ENCODE results near the gene CBARP. TPM values are rescaled to one million over a fixed set of nuclear protein-coding genes. Genes with fewer than 3 reads are reported as not detected.
A peak's percentile ranks its signal among the peaks of the same experiment; 100 is the strongest.

CBARP gene
- total and polyA plus RNA-seq, 9 of the 15 experiments (the other 6 are each of a cell fraction or from before 2014, with no cell fraction given) = 0.03 to 8.9 (median 1.2) TPM; not detected in 1

GRCh38 chr19:1263188-1263587, 25.4 kb upstream of the CBARP start:
- Histone ChIP-seq H3K4me2 (ENCODE audit: insufficient read depth, low read length) (no peak overlapping the region), H3K9me3 (replicated peaks; ENCODE audit: control insufficient read depth, insufficient read depth, low read depth, low read length) (no peaks in the 10 kb centered on the region), H3K27ac (ENCODE audit: extremely low read depth, low read depth, low read length) (peak overlapping the region; percentile 37; the same call in 2 of the 3 replicates), H3K9me1 (ENCODE audit: control insufficient read depth, insufficient read depth, low read length) (no peaks in the 10 kb centered on the region), H3K4me1 (replicated peaks in 1 of 2; ENCODE audit: control insufficient read depth in 2 of 2, insufficient read depth in 2 of 2, low read length in 2 of 2) (peaks cover 67 to 95% of the 10 kb centered on the region in 2 experiments), H3K27me3 (ENCODE audit: control insufficient read depth in 2 of 2, insufficient read depth in 2 of 2, low read length in 2 of 2) (no peaks in the 10 kb centered on the region), H3K36me3 (ENCODE audit: control insufficient read depth, insufficient read depth, low read length) (peaks cover 5% of the 10 kb centered on the region; the same call in 2 of the 3 replicates), H3K79me2 (ENCODE audit: control insufficient read depth, insufficient read depth, low read length) (peaks cover 16% of the 10 kb centered on the region), H2AFZ (ENCODE audit: low read depth, low read length) (no peak overlapping the region), H3K4me3 (no peak overlapping the region), H3K9ac (ENCODE audit: insufficient read depth in 1 of 2, low read depth in 2 of 2, low read length in 2 of 2) (peak overlapping the region in 1 of 2 experiments; percentile 92; a peak in 2 of 4 replicates), H4K20me1 (replicated peaks; ENCODE audit: control insufficient read depth, insufficient read depth, low read length) (0 out of 2 replicates have a peak, but pooled peaks cover 3% of the 10 kb centered on the region)
- intact Hi-C loops (cut with micrococcal nuclease) (no loop called here), in situ Hi-C loops (cut with MboI) (no loop called here)
- no peak for ATAC-seq
- DNase-seq (ENCODE audit: extremely low read depth in 1 of 4, low spot score in 3 of 4) = no peak
- CTCF ChIA-PET (ENCODE audit: low intra/inter-chr PET ratio) = no interaction called here
- no peak for TF ChIP-seq NFIX (CRISPR knock-in tag; IDR thresholded peaks at IDR 0.05; ENCODE audit: low read depth)
- TF ChIP-seq EGR1 (conservative IDR thresholded peaks at IDR 0.05) = 0 out of 2 replicates have a peak, but pooled peaks have one; percentile 29
- POLR2A ChIA-PET = interaction anchor here (2.6 kb wide), 1 partner anchor 10 kb away, joined by 14 read pairs; no protein-coding TSS in a partner anchor
- no peak for FAIRE-seq
- 60% methylated on average over 5 of the region's 5 CpGs for WGBS (ENCODE audit: insufficient coverage, low coverage, missing lambda C conversion rate)
- BruUV-seq (replicated peaks) = no TSS peak

GRCh38 chr19:1262623-1263123, 24.9 kb upstream of the CBARP start:
- Histone ChIP-seq H3K4me1 (replicated peaks in 1 of 2; ENCODE audit: control insufficient read depth in 2 of 2, insufficient read depth in 2 of 2, low read length in 2 of 2) (peaks cover 67 to 95% of the 10 kb centered on the region in 2 experiments), H2AFZ (ENCODE audit: low read depth, low read length) (no peak overlapping the region), H4K20me1 (replicated peaks; ENCODE audit: control insufficient read depth, insufficient read depth, low read length) (0 out of 2 replicates have a peak, but pooled peaks cover 4% of the 10 kb centered on the region), H3K79me2 (ENCODE audit: control insufficient read depth, insufficient read depth, low read length) (peaks cover 17% of the 10 kb centered on the region), H3K9me1 (ENCODE audit: control insufficient read depth, insufficient read depth, low read length) (no peaks in the 10 kb centered on the region), H3K4me3 (no peak overlapping the region), H3K4me2 (ENCODE audit: insufficient read depth, low read length) (0 out of 2 replicates have a peak overlapping the region, but pooled peaks have one; percentile 84), H3K9me3 (replicated peaks; ENCODE audit: control insufficient read depth, insufficient read depth, low read depth, low read length) (no peaks in the 10 kb centered on the region), H3K36me3 (ENCODE audit: control insufficient read depth, insufficient read depth, low read length) (peaks cover 11% of the 10 kb centered on the region; the same call in 2 of the 3 replicates), H3K27ac (ENCODE audit: extremely low read depth, low read depth, low read length) (peak overlapping the region; percentile 83; the same call in 1 of the 3 replicates), H3K27me3 (ENCODE audit: control insufficient read depth in 2 of 2, insufficient read depth in 2 of 2, low read length in 2 of 2) (no peaks in the 10 kb centered on the region), H3K9ac (ENCODE audit: insufficient read depth in 1 of 2, low read depth in 2 of 2, low read length in 2 of 2) (peak overlapping the region; percentile 28 to 92; a peak in 3 of 4 replicates)
- intact Hi-C loops (cut with micrococcal nuclease) = no loop called here
- FAIRE-seq (no peak), DNase-seq (ENCODE audit: extremely low read depth in 1 of 4, low spot score in 3 of 4) (no peak), ATAC-seq (no peak)
- ChIA-PET CTCF (ENCODE audit: low intra/inter-chr PET ratio) (no interaction called here), POLR2A (interaction anchor here (1.1 to 2.6 kb wide), 2 partner anchors 10 kb away, joined by 3 to 14 read pairs; no protein-coding TSS in a partner anchor)
- in situ Hi-C loops (cut with MboI) = no loop called here
- TF ChIP-seq NR2C1 (IDR thresholded peaks at IDR 0.05) = no peak
- TF ChIP-seq NR2C1 (tag; IDR thresholded peaks at IDR 0.05) = 0 out of 2 replicates have a peak, but pooled peaks have one; percentile 32
- TF ChIP-seq ILF3 (IDR thresholded peaks at IDR 0.05; ENCODE audit: borderline replicate concordance) = no peak
- peak; percentile 71 for TF ChIP-seq EGR1 (conservative IDR thresholded peaks at IDR 0.05)
- no peak for TF ChIP-seq MEIS2 (IDR thresholded peaks at IDR 0.05; ENCODE audit: partially characterized antibody)
- peak in 1 of 2 experiments; percentile 23; a peak in 1 of 4 replicates for TF ChIP-seq MLLT1 (IDR thresholded peaks at IDR 0.05)
- TF ChIP-seq TCF7 (IDR thresholded peaks at IDR 0.05; ENCODE audit: borderline replicate concordance) = no peak
- BruUV-seq (replicated peaks) = no TSS peak
- 70% methylated on average over 4 of the region's 21 CpGs for WGBS (ENCODE audit: insufficient coverage, low coverage, missing lambda C conversion rate)

Data from K562 (cell line).